IMR-90 (cell line): Measurements from ENCODE around the gene CHRNB4. TPM values are rescaled to one million over a fixed set of nuclear protein-coding genes. Genes with fewer than 3 reads are reported as not detected.

Experiments
- ATAC-seq: fragments of 200-7000 bp; cut with Tn5 transposase; 2 replicates; pipeline ENCODE4 v1.9.1; 2020; ENCODE audit warnings: low read depth, mild to moderate bottlenecking, moderate library complexity
- BruUV-seq: library from RNA; stranded (reverse); fragments of 400-500 nt; replicated peaks from 2 replicates; lab custom pipeline; 2021; lab: Mats Ljungman, UMichigan
- CTCF ChIA-PET: fragments of 300-600 bp; formaldehyde crosslinking; extraction: SDS; loops from one replicate; lab custom pipeline; 2021; ENCODE audit warnings: antibody characterized with exemption; lab: Yijun Ruan, JAX
- POLR2A ChIA-PET: fragments of 300-600 bp; sonication (Branson Sonifier 250); formaldehyde crosslinking; loops from one replicate; lab custom pipeline; 2022; ENCODE audit warnings: antibody characterized with exemption; ENCODE audit not compliant: unreplicated experiment; lab: Charles Lee
- DNase-seq: peaks from one replicate; pipeline ENCODE4 v3.0.0; 2013
- H2AFZ ChIP-seq: replicated peaks from 2 replicates; pipeline ENCODE3; 2013; ENCODE audit warnings: low read length, mild to moderate bottlenecking; ENCODE audit not compliant: poor library complexity
- H2AK5ac ChIP-seq: 2 replicates; pipeline ENCODE4 v1.6.1; 2013; ENCODE audit warnings: low read depth, low read length, inconsistent platforms
- H2AK9ac ChIP-seq: replicated peaks from 2 replicates; pipeline ENCODE3; 2013; ENCODE audit warnings: mild to moderate bottlenecking, low read depth, low read length, moderate library complexity; ENCODE audit not compliant: poor library complexity
- H2BK120ac ChIP-seq: 2 replicates; pipeline ENCODE4 v1.6.1; 2013; ENCODE audit warnings: low read depth, low read length, inconsistent platforms
- H2BK15ac ChIP-seq: 3 replicates; pipeline ENCODE4 v1.6.1; 2013; ENCODE audit warnings: low read depth, low read length, inconsistent platforms
- H2BK20ac ChIP-seq: 2 replicates; pipeline ENCODE4 v1.6.1; 2013; ENCODE audit warnings: low read depth, mild to moderate bottlenecking, inconsistent platforms, low read length, moderate library complexity
- H2BK5ac ChIP-seq: 2 replicates; pipeline ENCODE4 v1.6.1; 2013; ENCODE audit warnings: mild to moderate bottlenecking, low read depth, low read length, inconsistent platforms; ENCODE audit not compliant: poor library complexity, severe bottlenecking
- H3K14ac ChIP-seq: replicated peaks from 2 replicates; pipeline ENCODE4 v1.6.1; 2013; ENCODE audit warnings: low read depth, low read length, inconsistent platforms
- H3K18ac ChIP-seq: 2 replicates; pipeline ENCODE4 v1.6.1; 2013; ENCODE audit warnings: low read depth, low read length, control low read depth
- H3K23ac ChIP-seq: 2 replicates; pipeline ENCODE4 v1.6.1; 2013; ENCODE audit warnings: low read depth, low read length, inconsistent platforms
- H3K27ac ChIP-seq: 2 replicates; pipeline ENCODE4 v1.5.1; 2013; ENCODE audit warnings: mild to moderate bottlenecking, control low read depth, low read length; ENCODE audit not compliant: insufficient read depth
- H3K27me3 ChIP-seq: 2 replicates; pipeline ENCODE4 v1.6.1; 2013; ENCODE audit warnings: low read length; ENCODE audit not compliant: control insufficient read depth, insufficient read depth
- H3K36me3 ChIP-seq: 2 replicates; pipeline ENCODE4 v1.6.1; 2013; ENCODE audit warnings: low read length, mixed read lengths; ENCODE audit not compliant: control insufficient read depth, insufficient read depth
- H3K4ac ChIP-seq: 2 replicates; pipeline ENCODE4 v1.6.1; 2013; ENCODE audit warnings: low read depth, low read length, inconsistent platforms
- H3K4me1 ChIP-seq: 2 replicates; pipeline ENCODE4 v1.6.1; 2013; ENCODE audit warnings: low read length, mixed read lengths; ENCODE audit not compliant: control insufficient read depth, insufficient read depth
- H3K4me2 ChIP-seq: 2 replicates; pipeline ENCODE4 v1.6.1; 2013; ENCODE audit warnings: low read depth, mild to moderate bottlenecking, control low read depth, low read length, moderate library complexity
- H3K4me3 ChIP-seq: 2 replicates; pipeline ENCODE4 v1.5.1; 2013; ENCODE audit warnings: low read depth, mild to moderate bottlenecking, control low read depth, low read length, moderate library complexity; ENCODE audit not compliant: insufficient read depth
- H3K56ac ChIP-seq: 2 replicates; pipeline ENCODE4 v1.6.1; 2013; ENCODE audit warnings: low read length, inconsistent platforms; ENCODE audit not compliant: insufficient read depth; ENCODE audit errors: extremely low read depth
- H3K79me1 ChIP-seq, 2 experiments: 2 replicates each; pipeline ENCODE4 v1.6.1; 2013; ENCODE audit warnings: low read length in 2 of 2, inconsistent platforms in 1 of 2, low read depth in 1 of 2
- H3K9ac ChIP-seq: 2 replicates; pipeline ENCODE4 v1.6.1; 2013; ENCODE audit warnings: low read depth, low read length, control low read depth
- H3K9me1 ChIP-seq: 2 replicates; pipeline ENCODE4 v1.6.1; 2013; ENCODE audit warnings: low read length, inconsistent platforms; ENCODE audit not compliant: insufficient read depth
- H3K9me3 ChIP-seq: 2 replicates; pipeline ENCODE4 v1.6.1; 2013; ENCODE audit warnings: low read length; ENCODE audit not compliant: control insufficient read depth, insufficient read depth
- H4K20me1 ChIP-seq: 2 replicates; pipeline ENCODE4 v1.6.1; 2013; ENCODE audit warnings: low read length, inconsistent platforms; ENCODE audit not compliant: insufficient read depth
- H4K5ac ChIP-seq: 2 replicates; pipeline ENCODE4 v1.6.1; 2013; ENCODE audit warnings: mild to moderate bottlenecking, low read depth, low read length, control low read depth
- H4K8ac ChIP-seq, 2 experiments: 2 replicates each; pipeline ENCODE4 v1.6.1; 2013; ENCODE audit warnings: low read depth in 2 of 2, low read length in 2 of 2, control low read depth in 1 of 2, inconsistent platforms in 1 of 2
- H4K91ac ChIP-seq: 2 replicates; pipeline ENCODE4 v1.6.1; 2013; ENCODE audit warnings: low read depth, low read length, inconsistent platforms; ENCODE audit not compliant: insufficient read depth
- BHLHE40 ChIP-seq: fragments of 150-350 bp; IDR thresholded peaks from 2 replicates; pipeline ENCODE4 v1.6.1; 2016; ENCODE audit warnings: mild to moderate bottlenecking, low read depth, low read length
- CEBPB ChIP-seq: IDR thresholded peaks from 2 replicates; pipeline ENCODE4 v1.6.1; 2012; ENCODE audit warnings: low read depth, low read length, improper control_type of control experiment
- MAFK ChIP-seq: IDR thresholded peaks from 2 replicates; pipeline ENCODE4 v1.6.1; 2012; ENCODE audit warnings: low read depth, low read length, improper control_type of control experiment
- NFE2L2 ChIP-seq: fragments of 150-350 bp; IDR thresholded peaks from 2 replicates; pipeline ENCODE4 v1.6.1; 2016; ENCODE audit warnings: low read depth, mild to moderate bottlenecking, low read length
- RFX5 ChIP-seq: IDR thresholded peaks from 2 replicates; pipeline ENCODE4 v1.8.0; 2012; ENCODE audit warnings: low read depth, mild to moderate bottlenecking, low read length, moderate library complexity
- SMC3 ChIP-seq: fragments of 150-350 bp; IDR thresholded peaks from 2 replicates; pipeline ENCODE4 v1.6.1; 2016; ENCODE audit warnings: low read depth, mild to moderate bottlenecking, antibody characterized with exemption, low read length, moderate library complexity
- WGBS, 2 experiments: methylation state at CpG; one replicate each; pipeline versions ENCODE4 v1.1.5 to v1.1.7; 2013; ENCODE audit warnings: missing lambda C conversion rate in 2 of 2; ENCODE audit not compliant: insufficient read length in 1 of 2; ENCODE audit errors: extremely low coverage in 2 of 2; 5-methylcytosine and 5-hydroxymethylcytosine counted together
- dilution Hi-C: fragments of 300-500 bp; cut with HindIII; formaldehyde crosslinking; loops from one replicate; pipeline ENCODE4 v1.14.3; 2018; ENCODE audit warnings: low sequenced_read_pairs; ENCODE audit not compliant: unreplicated experiment
- in situ Hi-C: fragments of 300-500 bp; cut with MboI; formaldehyde crosslinking; loops from 3 replicates; pipeline ENCODE4 v1.14.3; 2019; ENCODE audit warnings: low sequenced_read_pairs, inconsistent platforms, mixed read lengths
- intact Hi-C: fragments of 100-400 bp; cut with micrococcal nuclease; formaldehyde crosslinking; loops from 2 replicates; pipeline ENCODE4 v1.10.0; 2022
- polyA plus RNA-seq, 3 experiments: library from polyadenylated mRNA; depleted of rRNA; stranded (reverse); fragments of >200 nt; gene quantifications; 2 replicates each; pipeline ENCODE4 v1.2.3, GENCODE V29; 2012; ENCODE audit warnings: low replicate concordance in 1 of 3
- total RNA-seq: library from RNA; depleted of rRNA; stranded (reverse); fragments of >200 nt; gene quantifications from 2 replicates; pipeline ENCODE4 v1.2.3, GENCODE V29; 2012
- TF ChIP-seq, protein P1 (sequence below): fragments of 150-350 bp; IDR thresholded peaks from 2 replicates; pipeline ENCODE4 v1.6.1; 2016; ENCODE audit warnings: low read depth, mild to moderate bottlenecking, low read length, moderate library complexity, borderline replicate concordance
- TF ChIP-seq, protein P2 (sequence below): conservative IDR thresholded peaks from 2 replicates; pipeline ENCODE4 v1.5.1; 2012; ENCODE audit warnings: mild to moderate bottlenecking, low read depth, low read length, improper control_type of control experiment

The CHRNB4 gene
- total and polyA plus RNA-seq, 2 of the 4 experiments (the other 2 are of a cell fraction) = not detected

DNA sequence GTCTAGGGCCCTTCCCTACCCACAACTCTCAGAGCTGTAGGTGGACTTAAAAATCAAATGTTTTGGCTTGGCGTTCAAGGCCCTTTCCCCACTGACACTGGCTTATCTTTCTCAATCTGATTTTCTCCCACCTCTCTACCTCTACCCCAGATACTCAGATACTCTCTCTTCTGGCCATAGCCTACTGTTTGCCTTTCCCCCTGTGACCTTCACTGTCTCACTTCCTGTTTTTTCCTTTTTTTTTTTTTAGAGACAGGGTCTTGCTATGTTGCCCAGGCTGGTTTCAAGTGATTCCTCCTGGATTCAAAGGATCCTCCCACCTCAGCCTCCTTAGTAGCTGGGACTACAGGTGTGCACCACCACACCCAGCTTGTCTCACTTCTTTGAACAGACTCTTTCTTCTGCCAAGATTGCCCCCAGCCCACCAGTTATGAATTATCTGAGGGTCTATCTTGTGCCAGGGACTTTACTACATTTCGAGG, 4.6 kb downstream of the CHRNB4 start:
- intact Hi-C loops = loop anchor here (5.0 kb wide), 1 partner anchor 376 kb away; no protein-coding TSS in a partner anchor

More for the DNA sequence above, 4.6 kb downstream of the CHRNB4 start:
- Histone ChIP-seq H3K14ac (no peak overlapping the region), H4K20me1 (no peaks in the 10 kb centered on the region), H4K91ac (no peak overlapping the region), H3K79me1 (no peaks in the 10 kb centered on the region), H2AK5ac (no peak overlapping the region), H2AK9ac (no peak overlapping the region), H3K4me1 (no peaks in the 10 kb centered on the region), H2BK15ac (no peak overlapping the region), H2AFZ (no peak overlapping the region), H3K9ac (no peak overlapping the region), H4K5ac (no peak overlapping the region), H3K27ac (no peak overlapping the region), H4K8ac (no peak overlapping the region), H3K56ac (no peak overlapping the region), H2BK20ac (no peak overlapping the region), H3K36me3 (no peaks in the 10 kb centered on the region), H2BK5ac (no peak overlapping the region), H3K27me3 (peaks cover 45% of the 10 kb centered on the region), H3K4me2 (no peak overlapping the region), H3K4me3 (no peak overlapping the region), H2BK120ac (no peak overlapping the region), H3K9me1 (no peaks in the 10 kb centered on the region), H3K4ac (no peak overlapping the region), H3K9me3 (peaks cover 5% of the 10 kb centered on the region), H3K18ac (no peak overlapping the region), H3K23ac (no peak overlapping the region)
- dilution Hi-C loops (no loop called here), in situ Hi-C loops (no loop called here)
- TF ChIP-seq NFE2L2 (no peak), SMC3 (no peak), BHLHE40 (no peak), CEBPB (no peak), RFX5 (no peak), MAFK (no peak)
- TF ChIP-seq, protein P1, sequence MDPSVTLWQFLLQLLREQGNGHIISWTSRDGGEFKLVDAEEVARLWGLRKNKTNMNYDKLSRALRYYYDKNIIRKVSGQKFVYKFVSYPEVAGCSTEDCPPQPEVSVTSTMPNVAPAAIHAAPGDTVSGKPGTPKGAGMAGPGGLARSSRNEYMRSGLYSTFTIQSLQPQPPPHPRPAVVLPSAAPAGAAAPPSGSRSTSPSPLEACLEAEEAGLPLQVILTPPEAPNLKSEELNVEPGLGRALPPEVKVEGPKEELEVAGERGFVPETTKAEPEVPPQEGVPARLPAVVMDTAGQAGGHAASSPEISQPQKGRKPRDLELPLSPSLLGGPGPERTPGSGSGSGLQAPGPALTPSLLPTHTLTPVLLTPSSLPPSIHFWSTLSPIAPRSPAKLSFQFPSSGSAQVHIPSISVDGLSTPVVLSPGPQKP = no peak
- TF ChIP-seq, protein P2, sequence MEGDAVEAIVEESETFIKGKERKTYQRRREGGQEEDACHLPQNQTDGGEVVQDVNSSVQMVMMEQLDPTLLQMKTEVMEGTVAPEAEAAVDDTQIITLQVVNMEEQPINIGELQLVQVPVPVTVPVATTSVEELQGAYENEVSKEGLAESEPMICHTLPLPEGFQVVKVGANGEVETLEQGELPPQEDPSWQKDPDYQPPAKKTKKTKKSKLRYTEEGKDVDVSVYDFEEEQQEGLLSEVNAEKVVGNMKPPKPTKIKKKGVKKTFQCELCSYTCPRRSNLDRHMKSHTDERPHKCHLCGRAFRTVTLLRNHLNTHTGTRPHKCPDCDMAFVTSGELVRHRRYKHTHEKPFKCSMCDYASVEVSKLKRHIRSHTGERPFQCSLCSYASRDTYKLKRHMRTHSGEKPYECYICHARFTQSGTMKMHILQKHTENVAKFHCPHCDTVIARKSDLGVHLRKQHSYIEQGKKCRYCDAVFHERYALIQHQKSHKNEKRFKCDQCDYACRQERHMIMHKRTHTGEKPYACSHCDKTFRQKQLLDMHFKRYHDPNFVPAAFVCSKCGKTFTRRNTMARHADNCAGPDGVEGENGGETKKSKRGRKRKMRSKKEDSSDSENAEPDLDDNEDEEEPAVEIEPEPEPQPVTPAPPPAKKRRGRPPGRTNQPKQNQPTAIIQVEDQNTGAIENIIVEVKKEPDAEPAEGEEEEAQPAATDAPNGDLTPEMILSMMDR = no peak
- CTCF ChIA-PET = no interaction called here
- POLR2A ChIA-PET = no interaction called here
- ATAC-seq = no peak
- WGBS, 2 experiments = 49% methylated on average over 2 of the region's 2 CpGs; no CpG with 5 or more reads in 1 of the 2 experiments
- no TSS peak for BruUV-seq
- DNase-seq = no peak
